ENCODE measurements around the gene MLXIP. TPM values are rescaled to one million over a fixed set of nuclear protein-coding genes. Genes with fewer than 3 reads are reported as not detected.

Gene MLXIP
- total and polyA plus RNA-seq, 2 of the 8 experiments (the other 6 are each of a cell fraction or from before 2014, with no cell fraction given) = 5.5 to 40.5 TPM

DNA sequence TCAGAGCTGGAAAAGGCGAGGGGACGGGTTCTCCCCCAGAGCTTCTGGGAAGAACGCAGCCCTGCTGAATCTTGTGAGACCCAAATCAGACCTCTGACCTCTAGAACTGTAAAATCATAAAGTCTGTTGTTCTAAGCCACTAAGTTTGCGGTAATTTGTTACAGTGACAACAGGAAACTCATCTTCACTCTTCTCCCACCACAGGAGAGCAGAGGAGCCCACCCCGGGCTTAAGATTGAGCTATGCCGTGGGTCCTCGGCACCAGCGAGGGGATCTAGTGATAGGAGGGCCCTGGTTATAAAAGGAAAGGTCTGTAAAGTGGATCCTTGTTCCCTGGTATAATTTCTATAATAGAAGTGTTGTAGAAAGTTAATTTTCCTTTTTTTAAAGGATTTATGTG is 7.6 kb downstream of the MLXIP start:
- no peak overlapping the region for H3K27ac ChIP-seq (ENCODE audit: low read depth, low read length)
- no peaks in the 10 kb centered on the region for H3K23me2 ChIP-seq (ENCODE audit: low read depth, low read length)
- no peak overlapping the region for H3K9ac ChIP-seq (replicated peaks in 1 of 4; ENCODE audit: extremely low read depth in 1 of 4, low read depth in 3 of 4, low read length in 3 of 4)
- no peak overlapping the region for H2BK12ac ChIP-seq (ENCODE audit: low read depth, low read length)
- H3K23ac ChIP-seq (ENCODE audit: insufficient read length) = no peak overlapping the region
- H2BK120ac ChIP-seq (replicated peaks; ENCODE audit: low read depth, low read length) = no peak overlapping the region
- H2AFZ ChIP-seq (ENCODE audit: low read length) = no peak overlapping the region
- peaks cover 3% of the 10 kb centered on the region in 2 experiments for H4K20me1 ChIP-seq (replicated peaks in 1 of 2; ENCODE audit: control insufficient read depth in 1 of 2, insufficient read depth in 2 of 2, low read length in 2 of 2)
- H2BK15ac ChIP-seq (ENCODE audit: low read length) = no peak overlapping the region
- H3K56ac ChIP-seq (replicated peaks; ENCODE audit: insufficient read length, low read depth, low read length) = no peak overlapping the region
- no peaks in the 10 kb centered on the region for H3K9me3 ChIP-seq (ENCODE audit: insufficient read depth in 2 of 2, low read depth in 1 of 2, low read length in 1 of 2)
- no peak overlapping the region for H3K18ac ChIP-seq (ENCODE audit: extremely low read depth, low read length)
- 83% methylated on average over 8 of the region's 8 CpGs; no CpG with 5 or more reads in 1 of the 2 experiments for WGBS, 2 experiments (ENCODE audit: extremely low coverage in 1 of 2, insufficient coverage in 1 of 2, insufficient read length in 1 of 2, insufficient replicate concordance in 2 of 2, low coverage in 1 of 2, low lambda C conversion rate in 2 of 2, missing lambda C conversion rate in 1 of 2)
- H3K4me3 ChIP-seq (ENCODE audit: extremely low read depth in 1 of 4, insufficient read depth in 2 of 4, low read depth in 3 of 4, low read length in 4 of 4) = no peak overlapping the region
- no peak overlapping the region for H3K4me2 ChIP-seq (ENCODE audit: insufficient read depth in 1 of 2, low read depth in 2 of 2, low read length in 2 of 2)
- no peak overlapping the region for H2BK20ac ChIP-seq (ENCODE audit: low read length)
- FAIRE-seq (no peak), DNase-seq (ENCODE audit: low read depth in 1 of 2, low spot score in 2 of 2) (no peak)
- ChIA-PET POLR2A (ENCODE audit: partially characterized antibody) (interaction anchor here (1.3 to 4.8 kb wide), 2 partner anchors 8 to 21 kb away, joined by 3 to 20 read pairs; partner anchors contain the start of gene MLXIP), CTCF (ENCODE audit: partially characterized antibody) (interaction anchor here (1.3 to 8.0 kb wide), 5 partner anchors 23 to 40 kb away, joined by 4 to 52 read pairs (median 7); no protein-coding TSS in a partner anchor)
- no peak overlapping the region for H2BK5ac ChIP-seq (ENCODE audit: low read depth, low read length)
- H3K79me1 ChIP-seq (ENCODE audit: low read depth, low read length) = peaks cover 20% of the 10 kb centered on the region; the same call in 1 of the 2 replicates
- H3K36me3 ChIP-seq (ENCODE audit: control insufficient read depth in 2 of 4, insufficient read depth in 4 of 4, low read length in 3 of 4) = peaks cover 0 to 5% (median 0%) of the 10 kb centered on the region in 4 experiments; a peak in 2 of 8 replicates
- no peak overlapping the region for H2AK5ac ChIP-seq (ENCODE audit: low read depth, low read length)
- no peak overlapping the region for H3K14ac ChIP-seq (ENCODE audit: insufficient read length)
- H4K5ac ChIP-seq (ENCODE audit: insufficient read length, low read depth, low read length) = no peak overlapping the region
- H3K4ac ChIP-seq (replicated peaks; ENCODE audit: insufficient read length, low read depth, low read length) = no peak overlapping the region
- H3K4me1 ChIP-seq (replicated peaks in 1 of 4; ENCODE audit: control insufficient read depth in 3 of 4, insufficient read depth in 4 of 4, low read length in 3 of 4) = peaks cover 0 to 4% (median 1%) of the 10 kb centered on the region in 4 experiments; a peak in 4 of 7 replicates
- H3K27me3 ChIP-seq (replicated peaks in 1 of 4; ENCODE audit: control insufficient read depth in 3 of 4, extremely low read depth in 1 of 4, insufficient read depth in 3 of 4, low read length in 3 of 4) = no peaks in the 10 kb centered on the region
- H3K79me2 ChIP-seq (ENCODE audit: control insufficient read depth in 1 of 2, insufficient read depth in 2 of 2, low read length in 2 of 2) = peaks cover 2 to 23% of the 10 kb centered on the region in 2 experiments; a peak in 3 of 4 replicates
- no peak overlapping the region for H4K91ac ChIP-seq (replicated peaks; ENCODE audit: insufficient read length, low read length)
- no peak overlapping the region; the same call in 1 of the 2 replicates for H4K8ac ChIP-seq (ENCODE audit: extremely low read depth, insufficient read depth, low read length)
- TF ChIP-seq SIRT6 (IDR thresholded peaks at IDR 0.05; ENCODE audit: low read length) (no peak), RXRA (IDR thresholded peaks at IDR 0.05; ENCODE audit: insufficient read depth, low read depth, low read length) (no peak), TAF7 (optimal IDR thresholded peaks at IDR 0.05; ENCODE audit: borderline replicate concordance, low read depth, low read length) (no peak), KDM4A (IDR thresholded peaks at IDR 0.05; ENCODE audit: low read depth, low read length, severe bottlenecking) (no peak), POLR2A (IDR thresholded peaks at IDR 0.05; ENCODE audit: control extremely low read depth in 1 of 2, low read depth in 2 of 2, low read length in 2 of 2) (no peak), CBX5 (IDR thresholded peaks at IDR 0.05; ENCODE audit: low read depth, low read length) (no peak), HDAC6 (IDR thresholded peaks at IDR 0.05; ENCODE audit: low read depth, low read length) (no peak), BRCA1 (IDR thresholded peaks at IDR 0.05; ENCODE audit: low read depth, low read length) (no peak), SP1 (IDR thresholded peaks at IDR 0.05; ENCODE audit: low read depth, low read length) (no peak), SRF (IDR thresholded peaks at IDR 0.05; ENCODE audit: low read depth, low read length) (no peak), CREB1 (IDR thresholded peaks at IDR 0.05) (no peak), NRF1 (IDR thresholded peaks at IDR 0.05; ENCODE audit: low read depth, low read length) (no peak), CBX8 (IDR thresholded peaks at IDR 0.05; ENCODE audit: borderline replicate concordance, low read depth, low read length) (no peak), MAFK (IDR thresholded peaks at IDR 0.05; ENCODE audit: low read depth, low read length) (no peak), SAP30 (IDR thresholded peaks at IDR 0.05; ENCODE audit: insufficient read depth, insufficient replicate concordance, low read length) (no peak), RFX5 (IDR thresholded peaks at IDR 0.05; ENCODE audit: borderline replicate concordance, low read depth, low read length) (no peak)
